Brain microvascular endothelial cell (primary cell): ENCODE measurements around the gene ZNF277.

Source experiments
- DNase-seq: peaks from one replicate; pipeline ENCODE4 v3.0.0-alpha.2; 2020
- H3K27ac ChIP-seq: fragments of 250-450 bp; sonication (Bioruptor Pico); 2 replicates; pipeline ENCODE4 v1.5.1; 2020; ENCODE audit warnings: mild to moderate bottlenecking, moderate library complexity
- H3K27me3 ChIP-seq: fragments of 250-450 bp; sonication (Bioruptor Pico); replicated peaks from 2 replicates; pipeline ENCODE4 v1.5.1; 2020; ENCODE audit warnings: mild to moderate bottlenecking
- H3K36me3 ChIP-seq: fragments of 250-450 bp; sonication (Bioruptor Pico); replicated peaks from 2 replicates; pipeline ENCODE4 v1.5.1; 2020; ENCODE audit warnings: mild to moderate bottlenecking
- H3K4me3 ChIP-seq: 2 replicates; pipeline ENCODE4 v1.5.1; 2011; ENCODE audit warnings: low read depth, mild to moderate bottlenecking, control low read depth, low read length, moderate library complexity
- CTCF ChIP-seq: IDR thresholded peaks from 2 replicates; pipeline ENCODE4 v1.5.1; 2011; ENCODE audit warnings: low read depth, mild to moderate bottlenecking, moderate library complexity, low read length, control low read depth, inconsistent platforms; ENCODE audit errors: missing control alignments
- in situ Hi-C: cut with HindIII; loops from 2 replicates; pipeline ENCODE4 v1.10.0; 2017; ENCODE audit warnings: low sequenced_read_pairs, low pct_ligation_motif_present

Gene ZNF277

GRCh38 chr7:112341464-112341863 is 135.0 kb downstream of the ZNF277 start:
- DNase-seq: no peak
- no peak for TF ChIP-seq CTCF
- Histone ChIP-seq H3K36me3 (peaks cover 15% of the 10 kb centered on the region), H3K27ac (no peak overlapping the region), H3K27me3 (no peaks in the 10 kb centered on the region), H3K4me3 (no peak overlapping the region)
- in situ Hi-C loops: no loop called here

- in situ Hi-C loops: no loop called here
- no peak overlapping the region for H3K27ac ChIP-seq
- H3K27me3 ChIP-seq: no peaks in the 10 kb centered on the region
- H3K36me3 ChIP-seq: peaks cover 9% of the 10 kb centered on the region
- no peak for DNase-seq
- H3K4me3 ChIP-seq: no peak overlapping the region
- TF ChIP-seq CTCF: no peak
Observed at GRCh38 chr7:112346381-112347060, 140.0 kb downstream of the ZNF277 start.

GRCh38 chr7:112347088-112347487 is 140.6 kb downstream of the ZNF277 start:
- Histone ChIP-seq H3K4me3 (no peak overlapping the region), H3K36me3 (peaks cover 8% of the 10 kb centered on the region), H3K27ac (no peak overlapping the region), H3K27me3 (no peaks in the 10 kb centered on the region)
- TF ChIP-seq CTCF: no peak
- in situ Hi-C loops: no loop called here
- no peak for DNase-seq

GRCh38 chr7:112350585-112350984 is 144.1 kb downstream of the ZNF277 start:
- no peak for TF ChIP-seq CTCF
- DNase-seq: no peak
- in situ Hi-C loops: no loop called here
- Histone ChIP-seq H3K27me3 (no peaks in the 10 kb centered on the region), H3K4me3 (no peak overlapping the region), H3K36me3 (no peaks in the 10 kb centered on the region), H3K27ac (no peak overlapping the region)

- H3K27ac ChIP-seq: no peak overlapping the region
- H3K27me3 ChIP-seq: no peaks in the 10 kb centered on the region
- H3K4me3 ChIP-seq: no peak overlapping the region
- no peak for TF ChIP-seq CTCF
- in situ Hi-C loops: no loop called here
- H3K36me3 ChIP-seq: no peaks in the 10 kb centered on the region
- DNase-seq: no peak
Observed at GRCh38 chr7:112356596-112356995, 150.1 kb downstream of the ZNF277 start.

GRCh38 chr7:112357136-112357535 is 150.6 kb downstream of the ZNF277 start:
- H3K27ac ChIP-seq: no peak overlapping the region
- in situ Hi-C loops: no loop called here
- no peaks in the 10 kb centered on the region for H3K27me3 ChIP-seq
- no peak for DNase-seq
- H3K4me3 ChIP-seq: no peak overlapping the region
- no peak for TF ChIP-seq CTCF
- H3K36me3 ChIP-seq: no peaks in the 10 kb centered on the region
